Astrocyte of the spinal cord (primary cell): Measurements from ENCODE around the gene SNAP47.
A peak's percentile ranks its signal among the peaks of the same experiment; 100 is the strongest.

Experiments
- DNase-seq: peaks from one replicate; pipeline ENCODE4 v3.0.0; 2011; ENCODE audit warnings: low read depth, low spot score
- H3K4me3 ChIP-seq: 2 replicates; pipeline ENCODE4 v1.5.1; 2011; ENCODE audit warnings: low read depth, mild to moderate bottlenecking, low read length, moderate library complexity
- CTCF ChIP-seq: IDR thresholded peaks from 2 replicates; pipeline ENCODE4 v1.5.1; 2012; ENCODE audit warnings: low read depth, mild to moderate bottlenecking, low read length, inconsistent platforms
- in situ Hi-C: cut with HindIII; loops from 2 replicates; pipeline ENCODE4 v1.10.0; 2017; ENCODE audit warnings: low sequenced_read_pairs

SNAP47 gene

GRCh38 chr1:227758366-227758765, 23.1 kb downstream of the SNAP47 start:
- TF ChIP-seq CTCF, result no peak
- in situ Hi-C loops, result no loop called here
- no peak overlapping the region for H3K4me3 ChIP-seq
- no peak for DNase-seq

GRCh38 chr1:227759341-227760300, 24.4 kb downstream of the SNAP47 start:
- H3K4me3 ChIP-seq, result no peak overlapping the region
- peak; percentile 98 for DNase-seq
- no peak for TF ChIP-seq CTCF
- in situ Hi-C loops, result no loop called here

DNA sequence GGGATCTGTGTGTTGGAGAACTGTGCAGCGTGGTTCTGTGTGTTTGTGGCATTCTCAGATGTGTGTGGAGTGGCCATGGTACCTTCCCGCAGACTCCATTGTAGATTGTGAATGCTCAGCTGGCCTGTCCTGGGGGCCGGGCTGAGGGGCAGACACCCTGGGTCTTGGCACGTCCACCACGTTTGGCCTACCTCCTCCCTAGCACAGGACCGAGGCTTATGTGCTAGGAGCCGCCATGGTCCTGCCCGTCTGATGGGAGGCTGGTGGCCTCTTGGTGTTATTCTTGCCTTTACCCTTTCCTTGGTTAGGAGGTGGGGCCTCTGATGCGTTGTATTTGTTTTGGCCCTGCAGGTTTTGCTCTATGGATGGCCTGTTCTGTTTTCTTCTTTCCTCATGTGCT, 25.1 kb downstream of the SNAP47 start:
- no peak for DNase-seq
- TF ChIP-seq CTCF, result no peak
- no peak overlapping the region for H3K4me3 ChIP-seq
- in situ Hi-C loops, result no loop called here

DNA sequence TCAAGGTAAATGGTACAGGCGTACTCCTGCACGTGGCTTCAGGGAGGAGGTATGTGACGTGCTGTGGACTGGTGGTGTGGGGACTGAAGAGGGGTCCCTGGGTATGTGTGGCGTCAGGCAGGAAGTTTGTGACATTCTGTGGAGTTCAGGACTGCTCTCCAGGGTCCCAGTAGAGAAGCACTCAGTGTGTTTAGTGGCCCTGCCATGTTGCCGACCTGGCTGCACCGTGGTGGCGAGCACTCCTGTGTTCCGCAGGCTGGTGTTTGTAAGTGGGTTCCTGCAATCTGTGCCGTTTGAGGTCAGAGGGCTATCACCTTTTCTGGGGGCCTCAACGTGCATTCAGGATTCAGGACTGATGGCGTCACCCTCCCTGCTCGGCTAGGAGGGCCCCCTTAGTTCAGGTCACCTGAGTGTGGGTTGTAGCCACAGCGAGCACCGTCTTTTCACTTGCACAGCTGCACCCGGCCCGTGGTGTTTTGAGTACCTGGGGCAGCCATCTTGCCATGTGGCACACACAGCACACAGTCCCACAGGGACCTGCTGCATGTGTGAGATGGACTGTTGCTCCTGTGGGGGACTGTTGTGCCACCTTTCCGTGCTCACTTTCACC, 26.5 kb downstream of the SNAP47 start:
- in situ Hi-C loops, result no loop called here

GRCh38 chr1:227762231-227762911, 27.1 kb downstream of the SNAP47 start:
- H3K4me3 ChIP-seq, result no peak overlapping the region
- in situ Hi-C loops, result no loop called here
- DNase-seq, result peak; percentile 79
- peak; percentile 88 for TF ChIP-seq CTCF

More for the DNA sequence above, 26.5 kb downstream of the SNAP47 start:
- no peak for DNase-seq
- TF ChIP-seq CTCF, result no peak
- H3K4me3 ChIP-seq, result no peak overlapping the region

- DNase-seq, result no peak
- in situ Hi-C loops, result no loop called here
- no peak for TF ChIP-seq CTCF
- no peak overlapping the region for H3K4me3 ChIP-seq
Measured at GRCh38 chr1:227763246-227764018, 28.2 kb downstream of the SNAP47 start.
